ENCODE results near the gene PRKAG2.
"Not testable (repeated sequence)": the region's sequence is repeated elsewhere in the genome, so short reads cannot be mapped to it uniquely, and the experiment has no call there.

PRKAG2 gene

GRCh38 chr7:151595702-151596350 lies 281.1 kb downstream of the PRKAG2 start:
- H3K4me3 Mint-ChIP-seq, result no peak overlapping the region
- no peaks in the 10 kb centered on the region for H3K27me3 Mint-ChIP-seq
- no peaks in the 10 kb centered on the region for H3K36me3 Mint-ChIP-seq (ENCODE audit: low read depth)
- DNase-seq (no peak), ATAC-seq (no peak)
- H3K27ac Mint-ChIP-seq, result no peak overlapping the region
- H3K4me1 Mint-ChIP-seq, result peaks cover 10% of the 10 kb centered on the region
- no peaks in the 10 kb centered on the region for H3K9me3 Mint-ChIP-seq

- Mint-ChIP-seq H3K9me3 (no peaks in the 10 kb centered on the region), H3K4me1 (no peaks in the 10 kb centered on the region), H3K27ac (no peak overlapping the region), H3K36me3 (ENCODE audit: low read depth) (no peaks in the 10 kb centered on the region), H3K4me3 (no peak overlapping the region), H3K27me3 (no peaks in the 10 kb centered on the region)
- no peak for DNase-seq
- no peak for ATAC-seq
Measured at GRCh38 chr7:151592868-151593486, 283.9 kb downstream of the PRKAG2 start.

GRCh38 chr7:151592330-151592729 lies 284.6 kb downstream of the PRKAG2 start:
- Mint-ChIP-seq H3K36me3 (ENCODE audit: low read depth) (no peaks in the 10 kb centered on the region), H3K27ac (no peak overlapping the region), H3K27me3 (no peaks in the 10 kb centered on the region), H3K4me3 (no peak overlapping the region), H3K9me3 (no peaks in the 10 kb centered on the region), H3K4me1 (no peaks in the 10 kb centered on the region)
- ATAC-seq, result no peak
- DNase-seq, result no peak

GRCh38 chr7:151591866-151592265 lies 285.0 kb downstream of the PRKAG2 start:
- H3K4me3 Mint-ChIP-seq, result no peak overlapping the region
- H3K36me3 Mint-ChIP-seq (ENCODE audit: low read depth), result no peaks in the 10 kb centered on the region
- H3K27me3 Mint-ChIP-seq, result no peaks in the 10 kb centered on the region
- H3K27ac Mint-ChIP-seq, result no peak overlapping the region
- no peak for ATAC-seq
- no peak for DNase-seq
- no peaks in the 10 kb centered on the region for H3K4me1 Mint-ChIP-seq
- no peaks in the 10 kb centered on the region for H3K9me3 Mint-ChIP-seq

- ATAC-seq (no peak), DNase-seq (no peak)
- H3K27me3 Mint-ChIP-seq, result no peaks in the 10 kb centered on the region
- H3K36me3 Mint-ChIP-seq (ENCODE audit: low read depth), result no peaks in the 10 kb centered on the region
- no peak overlapping the region for H3K4me3 Mint-ChIP-seq
- H3K27ac Mint-ChIP-seq, result no peak overlapping the region
- H3K9me3 Mint-ChIP-seq, result no peaks in the 10 kb centered on the region
- H3K4me1 Mint-ChIP-seq, result no peaks in the 10 kb centered on the region
Measured at GRCh38 chr7:151590850-151591771, 285.8 kb downstream of the PRKAG2 start.

- H3K4me3 Mint-ChIP-seq, result no peak overlapping the region
- no peaks in the 10 kb centered on the region for H3K9me3 Mint-ChIP-seq
- no peak overlapping the region for H3K27ac Mint-ChIP-seq
- H3K4me1 Mint-ChIP-seq, result no peaks in the 10 kb centered on the region
- DNase-seq (no peak), ATAC-seq (no peak)
- H3K27me3 Mint-ChIP-seq, result no peaks in the 10 kb centered on the region
- H3K36me3 Mint-ChIP-seq (ENCODE audit: low read depth), result no peaks in the 10 kb centered on the region
Measured at GRCh38 chr7:151590071-151590849, 286.7 kb downstream of the PRKAG2 start.

GRCh38 chr7:151588982-151589381 lies 287.9 kb downstream of the PRKAG2 start:
- no peaks in the 10 kb centered on the region for H3K27me3 Mint-ChIP-seq
- ATAC-seq (no peak), DNase-seq (no peak)
- no peaks in the 10 kb centered on the region for H3K36me3 Mint-ChIP-seq (ENCODE audit: low read depth)
- no peak overlapping the region for H3K27ac Mint-ChIP-seq
- no peaks in the 10 kb centered on the region for H3K9me3 Mint-ChIP-seq
- no peak overlapping the region for H3K4me3 Mint-ChIP-seq
- H3K4me1 Mint-ChIP-seq, result no peaks in the 10 kb centered on the region

GRCh38 chr7:151586531-151587260 lies 290.2 kb downstream of the PRKAG2 start:
- no peak for ATAC-seq
- H3K27me3 Mint-ChIP-seq, result no peaks in the 10 kb centered on the region
- H3K36me3 Mint-ChIP-seq (ENCODE audit: low read depth), result no peaks in the 10 kb centered on the region
- H3K4me3 Mint-ChIP-seq, result no peak overlapping the region
- no peaks in the 10 kb centered on the region for H3K4me1 Mint-ChIP-seq
- H3K27ac Mint-ChIP-seq, result no peak overlapping the region
- DNase-seq, result no peak
- no peaks in the 10 kb centered on the region for H3K9me3 Mint-ChIP-seq

GRCh38 chr7:151585744-151586393 lies 291.0 kb downstream of the PRKAG2 start:
- Mint-ChIP-seq H3K4me3 (no peak overlapping the region), H3K36me3 (ENCODE audit: low read depth) (no peaks in the 10 kb centered on the region), H3K27me3 (no peaks in the 10 kb centered on the region), H3K9me3 (peaks cover 1% of the 10 kb centered on the region), H3K4me1 (no peaks in the 10 kb centered on the region), H3K27ac (no peak overlapping the region)
- no peak for DNase-seq
- no peak for ATAC-seq

GRCh38 chr7:151581741-151582140 lies 295.2 kb downstream of the PRKAG2 start:
- Mint-ChIP-seq H3K36me3 (ENCODE audit: low read depth) (peaks cover 6% of the 10 kb centered on the region), H3K4me1 (no peaks in the 10 kb centered on the region), H3K4me3 (no peak overlapping the region), H3K27ac (no peak overlapping the region), H3K9me3 (peaks cover 22% of the 10 kb centered on the region), H3K27me3 (no peaks in the 10 kb centered on the region)
- DNase-seq (no peak), ATAC-seq (no peak)

GRCh38 chr7:151579644-151580043 lies 297.3 kb downstream of the PRKAG2 start:
- DNase-seq (no peak), ATAC-seq (no peak)
- H3K36me3 Mint-ChIP-seq (ENCODE audit: low read depth), result peaks cover 7% of the 10 kb centered on the region
- no peak overlapping the region for H3K27ac Mint-ChIP-seq
- H3K4me1 Mint-ChIP-seq, result no peaks in the 10 kb centered on the region
- no peaks in the 10 kb centered on the region for H3K27me3 Mint-ChIP-seq
- H3K4me3 Mint-ChIP-seq, result no peak overlapping the region
- peaks cover 22% of the 10 kb centered on the region for H3K9me3 Mint-ChIP-seq

- DNase-seq (no peak), ATAC-seq (no peak)
- Mint-ChIP-seq H3K4me1 (no peaks in the 10 kb centered on the region), H3K27me3 (no peaks in the 10 kb centered on the region), H3K4me3 (no peak overlapping the region), H3K27ac (no peak overlapping the region), H3K9me3 (peaks cover 16% of the 10 kb centered on the region), H3K36me3 (ENCODE audit: low read depth) (peaks cover 9% of the 10 kb centered on the region)
Measured at GRCh38 chr7:151575410-151575809, 301.5 kb downstream of the PRKAG2 start.

GRCh38 chr7:151573046-151573445 lies 303.9 kb downstream of the PRKAG2 start:
- H3K27me3 Mint-ChIP-seq; ATAC-seq; H3K9me3 Mint-ChIP-seq; H3K27ac Mint-ChIP-seq; DNase-seq; H3K4me3 Mint-ChIP-seq; H3K36me3 Mint-ChIP-seq (ENCODE audit: low read depth); H3K4me1 Mint-ChIP-seq: not testable (repeated sequence)
